Thyroid gland (tissue), 4 donors: ENCODE results near the gene CTBP1.

ENCODE experiments used
- CTCF ChIP-seq, 6 experiments: fragments of 200-600 bp in 3 of 6; fragments of 450-650 bp in 3 of 6; sonication (generic) in 3 of 6; IDR thresholded peaks; one replicate each; pipeline ENCODE4 v1.5.1; 2016 to 2019; ENCODE audit warnings: antibody characterized with exemption in 6 of 6, mild to moderate bottlenecking in 2 of 6, inconsistent platforms in 1 of 6, moderate library complexity in 1 of 6
- POLR2A ChIP-seq, 2 donors: fragments of 450-650 bp; IDR thresholded peaks; one replicate each; pipeline ENCODE4 v1.6.1; 2017; ENCODE audit warnings: antibody characterized with exemption in 2 of 2, mild to moderate bottlenecking in 2 of 2, moderate library complexity in 1 of 2

- TF ChIP-seq POLR2A (IDR thresholded peaks at IDR 0.05) = no peak
- TF ChIP-seq CTCF (IDR thresholded peaks at IDR 0.05) = no peak
These were observed 84.5 kb downstream of the CTBP1 start for GRCh38 chr4:1164444-1164843.
